Inflammatory macrophage (primary cell): ENCODE results near the gene OR10G6.
"Not testable (repeated sequence)": the region's sequence is repeated elsewhere in the genome, so short reads cannot be mapped to it uniquely, and the experiment has no call there.

Experiments
- DNase-seq, 2 donors: peaks; one replicate each; pipeline ENCODE4 v3.0.0-alpha.2; 2020 to 2022
- total RNA-seq, 18 experiments: gene quantifications; one replicate each; lab custom pipeline; 2026; ENCODE audit warnings: mixed read lengths in 6 of 18, inconsistent platforms in 2 of 18; lab: John Stamatoyannopoulos, UW

The OR10G6 gene
- 0 reads per million in 18 experiments for total RNA-seq

- no peak for DNase-seq
Measured at GRCh38 chr11:123995119-123995518, at the start of gene OR10G6. Gene OR10G6 (minus strand): TSS chr11:123995161. CDS start chr11:123995161, 0 bp downstream.

- no peak for DNase-seq
Measured at GRCh38 chr11:124043420-124043819, 48.5 kb upstream of the OR10G6 start.

GRCh38 chr11:124041254-124041653, 46.3 kb upstream of the OR10G6 start, which contains the start of gene OR10G7:
Gene OR10G7 (minus strand): TSS chr11:124041325. CDS start chr11:124039001, 2,324 bp downstream.
- DNase-seq: no peak

GRCh38 chr11:124039557-124039956, 44.6 kb upstream of the OR10G6 start:
- no peak for DNase-seq

- DNase-seq: no peak
Measured at GRCh38 chr11:124036666-124037065, 41.7 kb upstream of the OR10G6 start.

- DNase-seq: no peak
Measured at GRCh38 chr11:124026498-124026897, 31.5 kb upstream of the OR10G6 start, which contains the start of gene OR10G8. Gene OR10G8 (plus strand): TSS chr11:124026798. CDS start chr11:124029623, 2,825 bp downstream.

- DNase-seq: not testable (repeated sequence)
Measured at GRCh38 chr11:124015837-124016236, 20.9 kb upstream of the OR10G6 start.

- no peak for DNase-seq
Measured at GRCh38 chr11:124012697-124013096, 17.7 kb upstream of the OR10G6 start, which contains the start of gene OR10G4. Gene OR10G4 (plus strand): TSS chr11:124012997. CDS start chr11:124015575, 2,578 bp downstream.

- DNase-seq: no peak
Measured at GRCh38 chr11:123979311-123979710, 15.7 kb downstream of the OR10G6 start.

- no peak for DNase-seq
Measured at GRCh38 chr11:123977731-123978347, 17.1 kb downstream of the OR10G6 start, which contains the start of gene OR10S1. Gene OR10S1 (minus strand): TSS chr11:123977781. CDS start chr11:123977664, 117 bp downstream.

- DNase-seq: no peak
Measured at GRCh38 chr11:123976770-123977560, 18.0 kb downstream of the OR10G6 start.

GRCh38 chr11:123973816-123974215, 21.1 kb downstream of the OR10G6 start:
- DNase-seq: no peak

GRCh38 chr11:123956752-123957151, 38.2 kb downstream of the OR10G6 start:
- no peak for DNase-seq

GRCh38 chr11:123945132-123945531, 49.8 kb downstream of the OR10G6 start:
- DNase-seq: no peak
